ENCODE results near the gene NKAIN2.

DNA sequence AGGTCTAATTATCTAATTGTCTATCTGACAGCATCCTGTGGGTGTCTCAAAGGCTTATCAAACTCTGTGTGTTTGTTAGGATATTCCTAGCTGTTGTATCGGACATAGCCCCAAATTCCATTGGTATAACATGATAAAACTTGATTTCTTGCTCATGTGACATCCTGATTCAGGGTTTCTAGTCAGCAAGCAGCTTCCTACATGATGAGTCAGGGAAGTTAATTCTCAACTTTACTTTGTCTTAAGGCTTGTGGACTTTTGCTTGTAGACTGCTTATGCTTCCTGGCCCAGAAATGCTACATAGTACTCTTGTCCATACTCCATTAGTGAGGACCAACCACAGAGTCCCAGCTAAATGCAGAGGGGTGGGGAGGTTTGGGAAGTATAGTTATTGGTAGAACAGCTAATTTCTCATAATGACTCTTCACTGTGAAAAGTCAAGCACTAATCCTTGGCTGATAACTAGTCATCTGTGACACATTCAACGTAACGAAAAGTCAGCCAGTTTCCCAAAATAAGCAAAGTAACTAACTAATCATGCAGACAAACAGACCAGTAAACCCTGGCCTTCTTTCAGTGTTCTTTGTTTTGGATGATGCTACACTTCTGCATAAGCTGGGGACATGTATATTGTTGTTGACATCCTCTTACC is 25.8 kb downstream of the NKAIN2 start:
- TF ChIP-seq CTCF (IDR thresholded peaks at IDR 0.05; ENCODE audit: low read depth, low read length), result no peak
- no peak for TF ChIP-seq POLR2A (IDR thresholded peaks at IDR 0.05; ENCODE audit: extremely low read depth, insufficient read length)
- TF ChIP-seq, protein P1, sequence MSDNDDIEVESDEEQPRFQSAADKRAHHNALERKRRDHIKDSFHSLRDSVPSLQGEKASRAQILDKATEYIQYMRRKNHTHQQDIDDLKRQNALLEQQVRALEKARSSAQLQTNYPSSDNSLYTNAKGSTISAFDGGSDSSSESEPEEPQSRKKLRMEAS (IDR thresholded peaks at IDR 0.05; ENCODE audit: low read depth, low read length), result no peak
- no peak for TF ChIP-seq MYC (IDR thresholded peaks at IDR 0.05; ENCODE audit: low read depth, low read length)
